GM19240 (cell line): ENCODE measurements around the gene GTF2A1L.
"Not testable (repeated sequence)": the region's sequence is repeated elsewhere in the genome, so short reads cannot be mapped to it uniquely, and the experiment has no call there.

Source experiments
- DNase-seq: peaks from one replicate; pipeline ENCODE4 v3.0.0; 2011; ENCODE audit warnings: low spot score; ENCODE audit not compliant: insufficient read length

Gene GTF2A1L, protein sequence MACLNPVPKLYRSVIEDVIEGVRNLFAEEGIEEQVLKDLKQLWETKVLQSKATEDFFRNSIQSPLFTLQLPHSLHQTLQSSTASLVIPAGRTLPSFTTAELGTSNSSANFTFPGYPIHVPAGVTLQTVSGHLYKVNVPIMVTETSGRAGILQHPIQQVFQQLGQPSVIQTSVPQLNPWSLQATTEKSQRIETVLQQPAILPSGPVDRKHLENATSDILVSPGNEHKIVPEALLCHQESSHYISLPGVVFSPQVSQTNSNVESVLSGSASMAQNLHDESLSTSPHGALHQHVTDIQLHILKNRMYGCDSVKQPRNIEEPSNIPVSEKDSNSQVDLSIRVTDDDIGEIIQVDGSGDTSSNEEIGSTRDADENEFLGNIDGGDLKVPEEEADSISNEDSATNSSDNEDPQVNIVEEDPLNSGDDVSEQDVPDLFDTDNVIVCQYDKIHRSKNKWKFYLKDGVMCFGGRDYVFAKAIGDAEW

GRCh38 chr2:48617618-48618017 is at the start of gene GTF2A1L:
Gene GTF2A1L, plus strand, starts transcription at chr2:48617856. Its CDS starts 19 bp downstream, at chr2:48617875.
- DNase-seq = no peak

DNA sequence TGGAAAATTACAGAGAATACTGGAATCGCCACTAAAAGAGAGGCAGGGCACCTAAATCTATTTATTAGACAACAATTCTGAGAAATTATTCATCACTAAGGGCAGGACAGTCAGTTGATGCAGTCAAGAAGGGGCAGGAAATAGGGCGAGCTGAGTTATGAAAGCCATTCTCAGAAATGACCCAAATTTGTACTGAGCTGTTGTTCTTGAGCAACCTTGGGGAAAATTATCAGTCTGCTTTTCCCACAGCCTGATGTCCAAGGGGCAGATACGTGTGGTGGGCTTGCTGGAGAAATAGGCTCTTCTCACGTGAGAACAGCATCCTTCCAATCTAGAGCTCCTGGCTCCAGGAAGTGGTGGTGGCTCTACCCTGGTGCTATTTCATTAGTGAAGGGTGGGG is 49.1 kb upstream of the GTF2A1L start:
- no peak for DNase-seq

DNA sequence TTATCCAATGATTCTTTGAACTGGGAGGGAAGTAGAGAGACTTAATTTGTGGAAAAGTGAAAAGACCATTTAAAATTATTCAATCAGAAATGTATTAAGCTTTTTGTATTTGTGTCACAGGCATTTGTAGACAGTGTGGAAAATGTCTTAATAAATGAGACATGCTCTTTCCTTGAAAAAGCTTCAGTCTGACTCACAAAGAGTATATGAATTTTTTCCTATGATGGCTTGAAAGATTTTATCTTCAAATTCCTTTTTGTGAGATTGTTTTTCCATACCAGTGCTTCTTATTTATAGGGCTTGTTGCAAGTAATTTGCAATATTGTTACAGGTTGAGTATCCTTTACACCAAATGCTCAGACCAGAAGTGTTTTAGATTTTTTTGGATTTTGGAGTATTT is 48.2 kb upstream of the GTF2A1L start:
- no peak for DNase-seq

DNA sequence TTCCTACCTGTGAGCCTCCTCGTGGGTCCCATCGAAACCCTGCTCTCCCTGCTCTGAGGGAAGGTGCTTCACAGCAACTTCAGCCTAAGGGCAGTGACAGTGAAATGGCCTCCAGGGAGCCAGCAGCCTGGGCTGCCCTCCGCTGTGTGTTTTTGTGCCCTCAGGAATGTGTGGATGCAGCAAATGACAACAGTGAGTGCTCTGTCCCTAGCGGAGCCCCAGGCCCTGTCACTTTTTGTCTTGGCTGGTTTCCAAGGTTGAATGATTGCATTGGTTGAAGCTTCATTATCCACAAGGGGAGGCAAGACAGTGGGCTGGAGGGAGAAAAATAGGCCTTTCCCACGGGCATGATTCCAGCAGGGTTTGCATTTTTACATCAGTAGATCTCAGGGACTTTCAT is 44.8 kb upstream of the GTF2A1L start:
- DNase-seq = no peak

DNA sequence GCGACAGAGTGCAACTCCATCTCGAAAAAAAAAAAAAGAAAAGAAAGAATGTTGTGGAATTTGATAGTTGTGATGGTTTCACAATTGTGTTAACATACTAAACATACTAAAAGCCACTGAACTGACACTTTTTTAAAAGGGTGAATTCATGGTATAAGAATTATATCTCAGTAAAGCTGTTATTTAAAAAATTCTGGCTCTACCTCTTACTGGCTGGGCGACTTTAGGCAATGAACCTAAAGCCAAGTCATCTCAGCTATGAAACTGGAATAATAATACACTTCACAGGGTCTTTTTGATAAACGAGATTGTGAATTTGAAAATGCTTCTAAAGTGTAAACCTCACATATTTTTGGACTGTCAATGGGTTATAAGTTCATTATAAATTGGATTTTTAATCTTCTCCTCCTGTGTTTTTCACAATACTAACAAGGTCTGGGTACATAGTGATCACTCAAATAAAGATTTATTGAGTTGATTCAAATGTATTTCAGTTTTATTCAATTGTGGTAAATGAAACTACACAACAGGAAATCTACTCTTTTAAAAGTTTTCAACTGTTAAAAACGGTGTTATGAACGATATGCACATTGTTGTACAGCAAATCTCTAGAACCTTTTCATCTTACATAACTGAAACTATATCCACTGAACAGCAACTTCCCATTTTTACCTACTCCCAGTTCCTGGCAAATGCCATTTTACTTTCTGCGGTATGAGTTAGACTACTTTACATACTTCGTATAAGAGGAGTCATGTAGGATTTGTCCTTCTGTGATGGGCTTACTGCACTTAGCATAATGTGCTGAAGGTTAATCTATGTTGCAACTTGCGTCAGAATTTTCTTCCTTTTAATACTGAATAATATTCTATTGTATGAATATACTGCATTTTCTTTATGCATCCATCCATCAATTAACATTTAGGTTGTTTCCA is 43.0 kb upstream of the GTF2A1L start:
- DNase-seq = no peak

DNA sequence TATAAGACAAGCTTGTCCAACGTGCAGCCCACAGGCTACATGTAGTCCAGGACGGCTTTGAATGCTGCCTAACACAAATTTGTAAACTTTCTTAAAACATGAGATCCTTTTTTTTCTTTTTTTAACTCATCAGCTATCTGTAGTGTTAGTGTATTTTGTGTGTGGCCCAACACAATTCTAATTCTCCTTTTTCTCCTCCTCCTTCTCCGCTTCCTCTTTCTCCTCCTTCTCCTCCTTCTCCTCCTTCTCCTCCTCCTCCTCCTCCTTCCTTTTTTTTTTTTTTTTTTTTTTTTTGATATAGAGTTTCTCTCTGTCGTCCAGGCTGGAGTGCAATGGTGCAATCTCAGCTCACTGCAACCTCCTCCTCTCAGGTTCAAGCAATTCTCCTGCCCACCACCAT is 39.3 kb upstream of the GTF2A1L start:
- DNase-seq = no peak

DNA sequence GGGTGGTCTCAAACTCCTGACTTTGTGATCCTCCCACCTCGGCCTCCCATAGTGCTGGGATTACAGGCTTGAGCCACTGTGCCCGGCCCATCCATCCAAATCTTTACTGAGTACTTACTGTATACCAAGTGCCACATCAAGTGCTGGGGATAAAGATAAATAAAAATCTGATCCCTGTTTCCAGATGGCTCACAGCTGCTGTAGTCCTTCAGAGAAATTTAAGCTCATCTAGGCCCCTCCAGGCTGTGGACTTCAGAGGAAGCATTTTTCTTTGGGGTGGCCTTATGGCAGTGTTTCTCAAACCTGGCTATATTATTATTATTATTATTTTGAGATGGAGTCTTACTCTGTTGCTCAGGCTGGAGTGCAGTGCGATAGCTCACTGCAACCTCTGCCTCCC is 33.7 kb upstream of the GTF2A1L start:
- DNase-seq = no peak

DNA sequence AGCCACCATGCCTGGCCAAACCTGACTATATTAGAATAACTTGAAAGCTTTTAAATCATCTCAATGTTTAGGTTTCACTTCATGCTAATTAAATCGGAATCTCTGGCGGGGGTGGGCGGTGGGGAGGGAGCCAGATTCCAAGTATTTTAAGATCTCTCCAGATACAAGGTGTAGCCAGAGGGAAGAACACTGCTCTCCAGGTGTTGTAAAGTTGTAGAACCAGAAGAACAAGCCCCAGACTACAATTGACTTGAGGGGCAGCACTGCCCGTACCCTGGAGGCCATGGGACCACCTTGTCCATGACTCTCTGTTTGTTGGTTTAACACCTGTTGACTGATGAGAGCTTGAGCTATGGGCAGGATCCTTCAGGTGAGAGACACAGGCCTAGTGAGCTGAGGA is 33.1 kb upstream of the GTF2A1L start:
- no peak for DNase-seq

- no peak for DNase-seq
These were observed 31.2 kb upstream of the GTF2A1L start for GRCh38 chr2:48586433-48586832.

GRCh38 chr2:48587560-48587959 is 30.1 kb upstream of the GTF2A1L start:
- DNase-seq = no peak

DNA sequence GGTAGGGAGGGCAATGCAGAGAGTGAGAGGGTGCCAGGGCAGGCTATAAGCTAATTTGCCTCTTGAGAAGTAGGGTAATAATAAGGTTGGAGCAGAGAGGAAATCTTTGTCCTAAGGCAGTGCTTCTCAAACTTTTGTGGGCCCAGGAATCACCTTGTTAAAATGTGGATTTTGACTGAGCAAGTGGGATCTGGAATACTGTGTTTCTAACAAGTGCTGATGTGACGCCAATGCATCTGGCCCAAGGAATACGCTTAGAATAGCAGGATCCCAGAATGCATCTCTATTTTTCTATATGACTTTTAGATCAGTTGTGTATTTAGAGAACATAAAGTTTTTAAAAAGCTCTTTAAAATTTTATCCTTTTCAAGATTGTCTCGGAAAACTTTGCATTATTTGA is 29.7 kb upstream of the GTF2A1L start:
- DNase-seq = no peak

DNA sequence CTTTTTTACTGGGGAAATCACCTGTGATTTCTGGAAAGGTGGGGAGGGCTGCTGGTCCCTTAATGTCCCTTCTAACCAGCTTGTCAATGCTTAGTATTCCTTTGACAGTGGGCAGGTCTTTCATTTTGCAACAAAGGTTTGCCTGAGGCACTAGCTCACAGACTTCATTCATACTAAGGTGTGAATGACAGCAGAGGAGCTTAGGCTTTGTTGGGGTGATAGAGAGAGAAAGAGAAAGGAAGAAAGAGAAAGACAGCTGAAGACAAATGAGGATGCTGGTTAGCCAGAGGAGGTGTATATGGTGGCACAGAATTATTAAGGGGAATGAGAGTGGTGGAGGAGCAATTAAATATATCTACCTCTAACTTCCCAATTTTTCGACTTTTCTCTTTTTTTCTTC is 28.9 kb upstream of the GTF2A1L start:
- no peak for DNase-seq

GRCh38 chr2:48589170-48589767 is 28.4 kb upstream of the GTF2A1L start:
- DNase-seq = no peak

GRCh38 chr2:48590017-48590416 is 27.6 kb upstream of the GTF2A1L start:
- no peak for DNase-seq

GRCh38 chr2:48592067-48592466 is 25.6 kb upstream of the GTF2A1L start:
- no peak for DNase-seq

DNA sequence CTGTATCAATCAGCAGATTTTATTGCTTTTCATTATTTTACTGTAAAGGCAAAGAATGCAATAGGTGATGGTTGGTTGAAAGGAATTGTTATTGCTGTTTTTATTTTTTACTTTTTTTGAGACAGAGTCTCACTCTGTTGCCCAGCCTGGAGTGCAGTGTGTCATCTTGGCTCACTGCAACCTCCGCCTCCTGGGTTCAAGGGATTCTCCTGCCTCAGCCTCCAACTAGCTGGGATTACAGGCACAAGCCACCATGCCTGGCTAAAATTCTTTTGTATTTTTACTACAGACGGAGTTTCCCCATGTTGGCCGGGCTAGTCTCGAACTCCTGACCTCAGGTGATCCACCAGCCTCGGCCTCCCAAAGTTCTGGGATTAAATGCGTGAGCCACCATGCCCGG is 20.9 kb upstream of the GTF2A1L start:
- DNase-seq = not testable (repeated sequence)

- DNase-seq = no peak
These were observed 20.2 kb upstream of the GTF2A1L start for GRCh38 chr2:48597492-48597891.

GRCh38 chr2:48600204-48600813 is 17.3 kb upstream of the GTF2A1L start:
- DNase-seq = no peak

DNA sequence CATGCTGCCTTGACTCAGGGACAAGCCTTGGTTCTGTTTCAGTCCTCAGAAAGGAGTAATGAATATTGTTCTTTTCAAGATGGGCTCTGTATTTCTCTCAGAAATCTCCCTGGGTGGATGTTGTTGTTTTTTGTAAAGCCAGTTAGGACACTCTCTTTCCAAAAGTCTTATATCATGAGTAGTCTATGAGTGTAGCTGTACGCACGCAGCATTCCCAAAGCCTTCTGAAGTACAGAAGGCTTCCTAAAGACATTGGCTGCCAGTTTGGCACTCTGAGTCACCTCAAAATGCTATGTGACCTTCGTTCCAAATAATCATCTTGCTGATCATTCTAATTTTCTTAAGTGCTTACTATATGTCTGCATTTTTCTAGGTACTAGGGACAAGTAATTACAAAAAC is 16.7 kb upstream of the GTF2A1L start:
- DNase-seq = no peak

DNA sequence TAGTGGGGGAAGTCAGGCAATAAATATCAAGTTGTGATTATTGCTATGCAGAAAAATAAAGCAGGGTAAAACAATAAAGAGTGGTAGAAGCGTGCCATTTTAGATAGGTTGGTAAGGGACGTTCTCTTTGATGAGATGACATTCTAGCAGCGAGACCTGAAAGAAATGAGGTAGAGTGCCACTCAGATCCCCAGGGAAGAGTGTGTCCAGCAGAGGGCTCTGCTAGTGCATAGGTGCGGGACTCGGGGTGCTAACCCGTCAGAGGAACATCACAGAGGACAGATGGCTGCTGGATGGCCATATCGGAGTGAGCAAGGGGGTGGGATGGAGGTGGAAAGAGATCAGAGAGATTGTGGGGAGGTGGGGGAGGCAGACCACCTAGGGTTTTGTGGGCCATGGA is 16.3 kb upstream of the GTF2A1L start:
- DNase-seq = no peak

- DNase-seq = no peak
These were observed 12.0 kb upstream of the GTF2A1L start for GRCh38 chr2:48605482-48606175.
